Neural progenitor cell (in vitro differentiated cells): Measurements from ENCODE around the gene PRSS57. TPM values are rescaled to one million over a fixed set of nuclear protein-coding genes. Genes with fewer than 3 reads are reported as not detected.

Experiments used
- DNase-seq: peaks from one replicate; pipeline ENCODE4 v3.0.0-alpha.2; 2016; ENCODE audit warnings: low spot score
- H2AFZ ChIP-seq: fragments of 200-600 bp; sonication (generic); replicated peaks from 2 replicates; pipeline ENCODE4 v1.6.1; 2016; ENCODE audit warnings: antibody characterized with exemption
- H3F3A ChIP-seq: fragments of 200-600 bp; sonication (generic); 2 replicates; pipeline ENCODE4 v1.6.1; 2016; ENCODE audit warnings: antibody characterized with exemption, low read depth
- H3K27ac ChIP-seq: fragments of 200-600 bp; sonication (generic); 2 replicates; pipeline ENCODE4 v1.5.1; 2016; ENCODE audit warnings: mild to moderate bottlenecking
- H3K27me3 ChIP-seq: fragments of 200-600 bp; sonication (generic); 2 replicates; pipeline ENCODE4 v1.6.1; 2016; ENCODE audit warnings: mild to moderate bottlenecking, moderate library complexity
- H3K36me3 ChIP-seq: fragments of 200-600 bp; sonication (generic); 2 replicates; pipeline ENCODE4 v1.5.1; 2016
- H3K4me1 ChIP-seq: fragments of 200-600 bp; sonication (generic); 2 replicates; pipeline ENCODE4 v1.6.1; 2016; ENCODE audit warnings: mixed run types
- H3K4me2 ChIP-seq: fragments of 200-600 bp; sonication (generic); 2 replicates; pipeline ENCODE4 v1.6.1; 2016
- H3K4me3 ChIP-seq: fragments of 200-600 bp; sonication (generic); 2 replicates; pipeline ENCODE4 v1.5.1; 2016
- H3K79me2 ChIP-seq: fragments of 200-600 bp; sonication (generic); 2 replicates; pipeline ENCODE4 v1.6.1; 2016; ENCODE audit warnings: low read depth
- H3K9ac ChIP-seq: fragments of 200-600 bp; sonication (generic); 2 replicates; pipeline ENCODE4 v1.6.1; 2016
- H3K9me3 ChIP-seq: fragments of 200-600 bp; sonication (generic); 2 replicates; pipeline ENCODE4 v1.5.1; 2016; ENCODE audit warnings: low read depth
- H4K20me1 ChIP-seq: fragments of 200-600 bp; sonication (generic); 2 replicates; pipeline ENCODE4 v1.6.1; 2016; ENCODE audit warnings: low read depth
- H3K27ac Mint-ChIP-seq: 3 replicates; pipeline ENCODE4 v1.8.0; 2021; ENCODE audit warnings: mixed read lengths
- H3K27me3 Mint-ChIP-seq: 2 replicates; pipeline ENCODE4 v1.8.0; 2022; ENCODE audit warnings: low read depth, mild to moderate bottlenecking, inconsistent platforms, moderate library complexity, mixed read lengths; ENCODE audit not compliant: insufficient read depth
- H3K36me3 Mint-ChIP-seq: 3 replicates; pipeline ENCODE4 v1.8.0; 2021; ENCODE audit warnings: mixed read lengths
- H3K4me1 Mint-ChIP-seq: 3 replicates; pipeline ENCODE4 v1.8.0; 2021; ENCODE audit warnings: mixed read lengths
- H3K4me3 Mint-ChIP-seq: 3 replicates; pipeline ENCODE4 v1.8.0; 2021; ENCODE audit warnings: mild to moderate bottlenecking, moderate library complexity, mixed read lengths
- H3K9me3 Mint-ChIP-seq: 3 replicates; pipeline ENCODE4 v1.8.0; 2020; ENCODE audit warnings: mixed read lengths
- EZH2 ChIP-seq: fragments of 200-600 bp; sonication (generic); IDR thresholded peaks from 2 replicates; pipeline ENCODE4 v1.6.1; 2017; ENCODE audit warnings: antibody characterized with exemption, mild to moderate bottlenecking, moderate library complexity
- EZH2phosphoT487 ChIP-seq: fragments of 200-600 bp; sonication (generic); IDR thresholded peaks from 2 replicates; pipeline ENCODE4 v1.6.1; 2017; ENCODE audit warnings: antibody characterized with exemption
- total RNA-seq: library from RNA; depleted of rRNA; stranded (reverse); fragments of >200 nt; gene quantifications from 2 replicates; pipeline ENCODE4 v1.2.3, GENCODE V29; 2015; ENCODE audit warnings: low replicate concordance
- TF ChIP-seq, protein P1 (sequence below): fragments of 200-600 bp; sonication (generic); IDR thresholded peaks from 2 replicates; pipeline ENCODE4 v1.5.1; 2017; ENCODE audit warnings: antibody characterized with exemption, mild to moderate bottlenecking

PRSS57 gene
- total RNA-seq, 1 donor from 2014 or later = not detected

DNA sequence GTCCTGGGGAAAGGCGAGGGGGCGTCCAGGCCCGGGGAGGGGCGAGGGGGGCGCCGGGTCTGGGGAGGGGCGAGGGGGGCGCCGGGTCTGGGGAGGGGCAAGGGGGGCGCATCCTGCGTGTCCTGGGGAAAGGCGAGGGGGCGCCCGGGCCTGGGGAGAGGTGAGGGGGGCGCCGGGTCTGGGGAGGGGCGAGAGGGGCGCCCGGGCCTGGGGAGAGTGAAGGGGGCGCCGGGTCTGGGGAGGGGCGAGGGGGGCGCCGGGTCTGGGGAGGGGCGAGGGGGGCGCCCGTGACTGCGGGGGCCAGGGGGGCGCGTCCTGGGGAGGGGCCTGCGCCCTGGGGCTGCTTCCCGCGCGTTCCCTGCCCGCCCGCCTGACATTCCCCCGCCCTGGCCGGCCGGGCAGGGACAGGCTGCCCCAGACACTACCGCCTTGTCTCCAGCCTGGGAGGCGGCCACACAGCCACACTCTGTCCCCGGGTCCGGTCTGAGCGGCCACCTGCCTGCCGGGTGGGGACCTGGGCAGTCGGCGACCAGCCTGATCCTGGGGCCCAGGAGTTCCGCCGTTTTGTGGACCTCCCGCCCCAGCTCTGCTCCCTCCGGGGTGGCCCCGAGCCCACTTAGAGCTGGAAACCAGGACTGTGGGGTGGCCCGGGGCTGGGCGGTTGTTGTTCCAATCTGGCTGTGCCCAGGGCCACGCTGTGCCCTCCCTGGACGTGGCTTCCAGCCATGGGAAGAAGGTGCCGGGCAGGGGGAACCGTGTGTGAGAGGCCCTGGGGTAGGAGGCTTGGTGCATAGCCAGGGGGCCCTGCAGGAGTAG lies 25.3 kb upstream of the PRSS57 start:
- peaks cover 1% of the 10 kb centered on the region for H3K27me3 Mint-ChIP-seq
- Histone ChIP-seq H3K9me3 (no peaks in the 10 kb centered on the region), H3K79me2 (no peaks in the 10 kb centered on the region), H3K27me3 (no peaks in the 10 kb centered on the region), H3F3A (peaks cover 2% of the 10 kb centered on the region), H3K27ac (no peak overlapping the region), H4K20me1 (peaks cover 62% of the 10 kb centered on the region), H3K4me3 (no peak overlapping the region), H2AFZ (no peak overlapping the region), H3K4me1 (peaks cover 5% of the 10 kb centered on the region), H3K9ac (no peak overlapping the region), H3K36me3 (no peaks in the 10 kb centered on the region), H3K4me2 (no peak overlapping the region)
- peaks cover under 1% of the 10 kb centered on the region for H3K36me3 Mint-ChIP-seq
- no peak for TF ChIP-seq EZH2phosphoT487
- no peak for TF ChIP-seq EZH2
- TF ChIP-seq, protein P1, sequence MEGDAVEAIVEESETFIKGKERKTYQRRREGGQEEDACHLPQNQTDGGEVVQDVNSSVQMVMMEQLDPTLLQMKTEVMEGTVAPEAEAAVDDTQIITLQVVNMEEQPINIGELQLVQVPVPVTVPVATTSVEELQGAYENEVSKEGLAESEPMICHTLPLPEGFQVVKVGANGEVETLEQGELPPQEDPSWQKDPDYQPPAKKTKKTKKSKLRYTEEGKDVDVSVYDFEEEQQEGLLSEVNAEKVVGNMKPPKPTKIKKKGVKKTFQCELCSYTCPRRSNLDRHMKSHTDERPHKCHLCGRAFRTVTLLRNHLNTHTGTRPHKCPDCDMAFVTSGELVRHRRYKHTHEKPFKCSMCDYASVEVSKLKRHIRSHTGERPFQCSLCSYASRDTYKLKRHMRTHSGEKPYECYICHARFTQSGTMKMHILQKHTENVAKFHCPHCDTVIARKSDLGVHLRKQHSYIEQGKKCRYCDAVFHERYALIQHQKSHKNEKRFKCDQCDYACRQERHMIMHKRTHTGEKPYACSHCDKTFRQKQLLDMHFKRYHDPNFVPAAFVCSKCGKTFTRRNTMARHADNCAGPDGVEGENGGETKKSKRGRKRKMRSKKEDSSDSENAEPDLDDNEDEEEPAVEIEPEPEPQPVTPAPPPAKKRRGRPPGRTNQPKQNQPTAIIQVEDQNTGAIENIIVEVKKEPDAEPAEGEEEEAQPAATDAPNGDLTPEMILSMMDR = no peak
- DNase-seq = no peak
- H3K4me1 Mint-ChIP-seq = peaks cover 19% of the 10 kb centered on the region
- peaks cover 4% of the 10 kb centered on the region for H3K9me3 Mint-ChIP-seq
- H3K4me3 Mint-ChIP-seq = peak overlapping the region; percentile 67
- no peak overlapping the region for H3K27ac Mint-ChIP-seq

DNA sequence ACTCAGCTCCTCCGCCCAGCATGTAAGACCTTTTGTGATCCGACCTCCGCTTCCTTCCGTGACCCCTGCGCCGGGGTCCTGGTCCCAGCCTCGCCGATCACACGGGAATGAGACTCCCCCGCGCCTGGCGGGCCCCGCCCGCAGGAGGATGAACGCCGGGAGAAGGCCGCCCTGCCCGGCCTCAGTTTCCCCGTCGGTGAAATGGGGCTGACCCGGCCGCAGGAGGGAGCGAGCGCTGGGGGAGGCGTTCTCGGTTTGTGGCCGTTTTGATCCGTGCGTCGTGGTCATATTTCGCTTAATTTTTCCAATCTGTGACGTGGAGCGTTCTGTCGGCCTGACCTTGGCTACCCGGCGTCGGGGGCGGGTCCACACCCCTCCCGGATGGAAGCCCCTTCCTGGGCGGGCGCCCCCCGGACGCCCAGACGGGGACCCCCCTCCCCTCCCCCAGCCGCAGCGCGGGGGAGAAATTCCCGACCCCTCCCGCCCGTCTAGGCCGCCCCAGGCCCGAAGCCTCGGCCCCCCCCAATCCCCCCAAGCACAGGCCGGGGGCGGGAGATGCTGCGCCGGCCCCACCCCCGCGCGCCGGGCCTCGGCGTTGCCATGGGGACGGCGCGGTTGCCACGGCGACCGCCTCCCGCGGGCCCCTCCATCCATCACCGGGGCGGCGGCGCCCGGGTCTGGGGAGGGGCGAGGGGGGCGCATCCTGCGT lies 24.5 kb upstream of the PRSS57 start:
- peaks cover 22% of the 10 kb centered on the region for H3K4me1 Mint-ChIP-seq
- H3K36me3 ChIP-seq = no peaks in the 10 kb centered on the region
- no peak overlapping the region for H3K4me2 ChIP-seq
- H3K4me3 ChIP-seq = no peak overlapping the region
- peaks cover 9% of the 10 kb centered on the region for H3K9me3 Mint-ChIP-seq
- peaks cover 5% of the 10 kb centered on the region for H3K4me1 ChIP-seq
- no peaks in the 10 kb centered on the region for H3K27me3 ChIP-seq
- peaks cover 2% of the 10 kb centered on the region for H3K79me2 ChIP-seq
- H3K36me3 Mint-ChIP-seq = peaks cover 5% of the 10 kb centered on the region
- no peaks in the 10 kb centered on the region for H3K9me3 ChIP-seq
- peaks cover 62% of the 10 kb centered on the region for H4K20me1 ChIP-seq
- H3K9ac ChIP-seq = no peak overlapping the region
- H3K4me3 Mint-ChIP-seq = no peak overlapping the region
- H3K27ac Mint-ChIP-seq = no peak overlapping the region
- no peak overlapping the region for H3K27ac ChIP-seq
- no peak for TF ChIP-seq EZH2phosphoT487
- TF ChIP-seq, protein P1 = no peak
- no peak for TF ChIP-seq EZH2
- peaks cover 3% of the 10 kb centered on the region for H3K27me3 Mint-ChIP-seq
- no peak for DNase-seq
- H2AFZ ChIP-seq = no peak overlapping the region
- H3F3A ChIP-seq = peaks cover 2% of the 10 kb centered on the region

DNA sequence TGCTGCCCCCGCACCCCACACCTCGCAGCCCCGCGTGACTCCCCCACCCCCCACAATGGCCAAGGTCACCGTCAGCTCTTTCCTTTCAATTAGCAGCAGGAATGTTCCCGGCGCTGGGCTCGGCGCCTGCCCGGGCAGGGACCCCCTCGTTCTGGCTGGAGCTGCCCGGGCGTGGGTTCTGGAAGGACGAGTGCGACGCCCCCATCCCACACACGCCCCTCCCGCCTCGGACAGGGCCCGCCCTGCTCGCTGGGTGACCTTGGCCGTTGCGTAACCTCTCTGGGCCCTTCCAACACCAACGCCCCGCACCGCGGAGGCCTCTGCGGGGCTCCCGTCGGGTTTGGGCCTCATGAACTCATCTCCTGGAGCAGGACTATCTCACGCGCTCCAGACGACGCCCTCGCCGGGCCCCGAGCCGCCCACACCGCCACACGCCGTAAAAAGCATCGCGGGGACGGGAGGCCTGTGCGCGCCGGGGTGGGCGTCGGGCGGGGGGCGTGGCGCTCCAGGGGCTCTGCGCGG lies 23.8 kb upstream of the PRSS57 start:
- Histone ChIP-seq H3K27me3 (no peaks in the 10 kb centered on the region), H3K27ac (no peak overlapping the region), H3K4me1 (peaks cover 5% of the 10 kb centered on the region), H3K4me3 (no peak overlapping the region), H3K36me3 (no peaks in the 10 kb centered on the region), H3K9me3 (no peaks in the 10 kb centered on the region), H3K4me2 (no peak overlapping the region), H3K79me2 (peaks cover 6% of the 10 kb centered on the region), H2AFZ (no peak overlapping the region), H4K20me1 (peaks cover 60% of the 10 kb centered on the region), H3F3A (peaks cover 2% of the 10 kb centered on the region), H3K9ac (no peak overlapping the region)
- H3K4me1 Mint-ChIP-seq = peaks cover 22% of the 10 kb centered on the region
- no peak for DNase-seq
- H3K27me3 Mint-ChIP-seq = peaks cover 3% of the 10 kb centered on the region
- peaks cover 9% of the 10 kb centered on the region for H3K9me3 Mint-ChIP-seq
- H3K27ac Mint-ChIP-seq = no peak overlapping the region
- TF ChIP-seq, protein P1 = no peak
- TF ChIP-seq EZH2 = no peak
- no peak for TF ChIP-seq EZH2phosphoT487
- no peak overlapping the region for H3K4me3 Mint-ChIP-seq
- peaks cover 5% of the 10 kb centered on the region for H3K36me3 Mint-ChIP-seq
